GM12872 (cell line): ENCODE measurements around the gene DNLZ.

Source experiments
- CTCF ChIP-seq: IDR thresholded peaks from 3 replicates; pipeline ENCODE4 v1.5.1; 2011; ENCODE audit warnings: low read depth, mild to moderate bottlenecking, low read length, moderate library complexity; ENCODE audit not compliant: insufficient read depth

Gene DNLZ

GRCh38 chr9:136314944-136315343 is 48.6 kb downstream of the DNLZ start:
- TF ChIP-seq CTCF = no peak

GRCh38 chr9:136314056-136314416 is 49.5 kb downstream of the DNLZ start:
- TF ChIP-seq CTCF = no peak

GRCh38 chr9:136313111-136314055 is 50.2 kb downstream of the DNLZ start:
- TF ChIP-seq CTCF = no peak

- TF ChIP-seq CTCF = peak; percentile 63
Observed at GRCh38 chr9:136312436-136312835, 51.1 kb downstream of the DNLZ start.

GRCh38 chr9:136312009-136312375 is 51.6 kb downstream of the DNLZ start:
- no peak for TF ChIP-seq CTCF

- no peak for TF ChIP-seq CTCF
Observed at GRCh38 chr9:136311051-136312008, 52.2 kb downstream of the DNLZ start.
